Esophagus squamous epithelium (tissue), 4 donors: ENCODE data around the gene EIF3A.

Source experiments
- CTCF ChIP-seq, 6 experiments: fragments of 450-650 bp in 4 of 6; fragments of 200-600 bp in 2 of 6; sonication (generic) in 2 of 6; IDR thresholded peaks; one replicate each; pipeline ENCODE4 v1.5.1; 2016 to 2019; ENCODE audit warnings: antibody characterized with exemption in 6 of 6, mild to moderate bottlenecking in 4 of 6, moderate library complexity in 4 of 6
- POLR2A ChIP-seq, 4 donors: fragments of 450-650 bp; IDR thresholded peaks; one replicate each; pipeline ENCODE4 v1.6.1; 2017; ENCODE audit warnings: antibody characterized with exemption in 4 of 4, mild to moderate bottlenecking in 4 of 4, moderate library complexity in 3 of 4

DNA sequence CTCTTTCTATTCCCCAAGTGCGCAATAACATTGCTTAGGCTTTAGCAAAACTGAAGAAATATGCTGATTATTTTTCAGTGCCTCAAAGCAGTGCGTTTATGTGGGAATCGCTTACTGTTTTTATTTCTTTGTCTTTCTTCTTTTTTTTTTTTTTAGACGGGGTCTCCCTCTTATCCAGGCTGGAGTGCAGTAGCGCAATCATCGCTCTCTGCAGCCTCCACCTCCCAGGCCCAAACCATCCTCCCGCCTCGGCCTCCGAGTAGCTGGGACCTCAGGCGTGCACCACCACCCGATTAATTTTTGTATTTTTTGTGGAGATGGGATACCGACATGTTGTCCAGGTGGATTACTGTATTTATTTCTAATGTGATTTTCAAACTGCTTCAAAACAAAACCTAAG lies 24.5 kb upstream of the EIF3A start:
- TF ChIP-seq CTCF (IDR thresholded peaks at IDR 0.05) (no peak), POLR2A (IDR thresholded peaks at IDR 0.05) (no peak)
